AG09319 (cell line): ENCODE results near the gene TTC36.

Experiments used
- DNase-seq: peaks from one replicate; pipeline ENCODE4 v3.0.0-alpha.2; 2010; ENCODE audit warnings: low read depth; ENCODE audit errors: extremely low read depth
- CTCF ChIP-seq: IDR thresholded peaks from 2 replicates; pipeline ENCODE4 v1.5.1; 2011; ENCODE audit warnings: low read depth, mild to moderate bottlenecking, inconsistent platforms, low read length, moderate library complexity

The TTC36 gene

GRCh38 chr11:118511601-118512000 lies 15.7 kb upstream of the TTC36 start:
- no peak for DNase-seq
- no peak for TF ChIP-seq CTCF

DNA sequence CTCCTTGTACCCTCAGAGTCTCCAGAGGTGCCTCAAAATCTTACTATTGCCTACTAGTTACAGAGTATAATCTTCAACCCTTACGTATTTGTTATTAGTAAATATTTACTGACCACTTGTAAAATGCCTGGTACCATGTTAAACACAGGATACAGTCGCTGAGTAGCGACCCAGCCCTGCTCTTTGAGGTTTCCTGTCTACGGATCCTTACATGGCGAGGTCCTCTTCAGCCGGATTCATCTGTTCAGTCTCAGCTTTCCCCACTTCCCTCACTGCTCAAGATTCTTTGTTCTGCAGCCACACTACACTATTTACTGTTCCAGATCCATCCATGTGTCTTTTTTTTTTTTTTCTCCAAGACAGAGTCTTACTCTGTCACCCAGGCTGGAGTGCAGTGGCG lies 13.2 kb upstream of the TTC36 start:
- no peak for TF ChIP-seq CTCF
- DNase-seq: no peak

DNA sequence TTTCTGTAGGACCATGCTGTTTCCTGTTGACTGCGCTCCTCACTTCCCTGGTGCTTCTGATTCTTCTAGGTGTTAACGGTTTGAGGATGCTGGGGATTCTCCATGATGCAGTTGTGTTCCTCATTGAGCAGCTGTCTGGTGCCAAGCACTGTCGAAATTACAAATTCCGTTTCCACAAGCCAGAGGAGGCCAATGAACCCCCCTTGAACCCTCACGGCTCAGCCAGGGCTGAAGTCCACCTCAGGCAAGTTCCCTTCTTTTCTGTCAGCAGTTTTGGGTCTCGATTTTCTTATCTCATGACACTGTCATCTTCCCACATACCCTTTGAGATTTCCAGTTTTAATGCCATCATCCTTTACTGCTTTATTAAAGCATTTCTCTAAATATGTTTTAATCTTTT lies 7.7 kb upstream of the TTC36 start:
- no peak for TF ChIP-seq CTCF
- DNase-seq: no peak

- no peak for TF ChIP-seq CTCF
- no peak for DNase-seq
These were observed 5.4 kb upstream of the TTC36 start for GRCh38 chr11:118521892-118522311.

DNA sequence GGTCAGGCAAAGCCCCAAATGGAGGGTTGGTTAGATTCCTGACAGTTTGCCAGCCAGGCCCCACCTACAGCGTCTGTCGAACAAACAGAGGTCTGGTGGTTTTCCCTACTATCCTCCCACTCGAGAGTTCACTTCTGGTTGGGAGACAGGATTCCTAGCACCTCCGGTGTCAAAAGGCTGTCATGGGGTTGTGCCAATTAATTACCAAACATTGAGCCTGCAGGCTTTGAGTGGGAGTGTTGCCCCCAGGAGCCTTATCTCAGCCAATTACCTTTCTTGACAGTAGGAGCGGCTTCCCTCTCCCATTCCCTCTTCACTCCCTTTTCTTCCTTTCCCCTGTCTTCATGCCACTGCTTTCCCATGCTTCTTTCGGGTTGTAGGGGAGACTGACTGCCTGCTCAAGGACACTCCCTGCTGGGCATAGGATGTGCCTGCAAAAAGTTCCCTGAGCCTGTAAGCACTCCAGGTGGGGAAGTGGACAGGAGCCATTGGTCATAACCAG lies 4.7 kb upstream of the TTC36 start:
- DNase-seq: no peak
- peak; percentile 36 for TF ChIP-seq CTCF

DNA sequence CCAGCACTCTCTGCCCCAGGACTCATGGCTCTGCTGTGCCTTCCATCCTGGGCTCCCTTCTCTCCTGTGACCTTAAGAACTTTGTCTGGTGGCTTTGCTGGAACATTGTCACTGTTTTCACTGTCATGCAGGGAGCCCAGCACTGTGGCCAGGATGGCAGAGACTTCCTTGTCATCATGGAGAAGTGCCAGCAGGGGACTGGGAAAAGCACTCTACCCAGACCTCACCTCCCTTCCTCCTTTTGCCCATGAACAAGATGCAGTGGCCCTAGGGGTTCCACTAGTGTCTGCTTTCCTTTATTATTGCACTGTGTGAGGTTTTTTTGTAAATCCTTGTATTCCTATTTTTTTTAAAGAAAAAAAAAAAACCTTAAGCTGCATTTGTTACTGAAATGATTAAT lies 2.9 kb upstream of the TTC36 start:
- no peak for DNase-seq
- TF ChIP-seq CTCF: no peak

DNA sequence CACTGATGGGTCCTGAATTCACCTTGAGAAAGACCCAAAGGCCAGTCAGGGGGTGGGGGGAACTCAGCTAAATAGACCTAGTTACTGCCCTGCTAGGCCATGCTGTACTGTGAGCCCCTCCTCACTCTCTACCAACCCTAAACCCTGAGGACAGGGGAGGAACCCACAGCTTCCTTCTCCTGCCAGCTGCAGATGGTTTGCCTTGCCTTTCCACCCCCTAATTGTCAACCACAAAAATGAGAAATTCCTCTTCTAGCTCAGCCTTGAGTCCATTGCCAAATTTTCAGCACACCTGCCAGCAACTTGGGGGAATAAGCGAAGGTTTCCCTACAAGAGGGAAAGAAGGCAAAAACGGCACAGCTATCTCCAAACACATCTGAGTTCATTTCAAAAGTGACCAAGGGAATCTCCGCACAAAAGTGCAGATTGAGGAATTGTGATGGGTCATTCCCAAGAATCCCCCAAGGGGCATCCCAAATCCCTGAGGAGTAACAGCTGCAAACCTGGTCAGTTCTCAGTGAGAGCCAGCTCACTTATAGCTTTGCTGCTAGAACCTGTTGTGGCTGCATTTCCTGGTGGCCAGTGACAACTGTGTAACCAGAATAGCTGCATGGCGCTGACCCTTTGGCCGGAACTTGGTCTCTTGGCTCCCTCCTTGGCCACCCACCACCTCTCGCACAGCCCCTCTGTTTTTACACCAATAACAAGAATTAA lies 2.4 kb upstream of the TTC36 start:
- no peak for TF ChIP-seq CTCF
- no peak for DNase-seq
